GM19193 (cell line): ENCODE results near the gene MTR.

Experiments used
- POLR2A ChIP-seq: IDR thresholded peaks from 4 replicates; pipeline ENCODE4 v1.6.1; 2011; ENCODE audit not compliant: insufficient read depth, insufficient read length; ENCODE audit errors: extremely low read depth

Gene MTR

DNA sequence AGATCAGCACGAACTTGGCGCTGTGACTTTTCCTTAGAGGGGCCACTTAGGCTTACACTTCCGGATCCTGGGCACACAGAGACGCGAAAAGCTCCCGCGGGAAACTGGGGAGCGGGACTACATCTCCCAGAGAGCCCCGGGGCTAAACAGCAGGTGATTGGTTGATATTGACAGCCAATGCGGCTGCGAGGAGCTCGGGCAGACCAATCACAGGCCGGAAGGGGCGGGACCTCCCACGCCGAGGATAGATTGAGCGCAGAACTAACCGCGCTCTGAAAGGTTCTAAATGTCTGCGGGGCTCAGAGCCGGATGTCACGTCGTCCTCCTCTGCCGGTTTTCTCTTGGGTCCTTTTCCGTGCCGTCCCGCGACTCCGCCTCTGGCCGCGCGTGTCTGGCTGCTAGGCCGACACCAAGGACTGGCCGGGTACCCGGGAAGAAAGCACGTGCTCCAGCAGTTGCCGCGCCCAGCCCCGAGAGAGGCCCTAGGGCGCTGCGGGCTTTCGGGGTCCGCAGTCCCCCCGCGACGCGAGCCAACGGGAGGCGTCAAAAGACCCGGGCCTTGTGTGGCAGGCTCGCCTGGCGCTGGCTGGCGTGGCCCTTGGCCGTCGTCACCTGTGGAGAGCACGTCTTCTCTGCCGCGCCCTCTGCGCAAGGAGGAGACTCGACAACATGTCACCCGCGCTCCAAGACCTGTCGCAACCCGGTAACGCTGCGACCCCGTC, at the start of gene MTR:
TSS of gene MTR (plus strand) at position 258 of the 722 bp plus-strand sequence. CDS start at position 670, 412 bp downstream.
- TF ChIP-seq POLR2A = peak; percentile 84

DNA sequence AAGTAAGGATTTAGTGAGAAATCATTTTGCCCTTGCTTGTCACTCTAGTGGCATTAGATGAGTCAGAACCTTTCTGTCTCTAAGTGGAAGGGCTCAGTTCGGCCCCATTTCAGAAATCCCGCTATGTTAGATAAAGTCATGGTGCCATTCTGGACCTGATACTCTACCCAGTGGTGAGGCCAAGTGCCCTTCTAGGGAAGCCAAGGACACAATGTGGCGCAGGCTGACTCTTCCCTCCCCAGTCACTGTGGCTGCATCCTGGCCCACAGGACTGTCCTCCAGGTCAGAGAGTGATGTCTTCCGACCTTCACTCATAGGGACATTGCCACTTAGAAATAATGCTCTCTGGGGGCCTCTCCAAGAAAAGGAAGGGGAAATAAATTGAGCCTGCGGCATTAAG, 48.3 kb upstream of the MTR start:
- TF ChIP-seq POLR2A = no peak

- no peak for TF ChIP-seq POLR2A
Measured at GRCh38 chr1:236747311-236747985, 47.6 kb upstream of the MTR start.

DNA sequence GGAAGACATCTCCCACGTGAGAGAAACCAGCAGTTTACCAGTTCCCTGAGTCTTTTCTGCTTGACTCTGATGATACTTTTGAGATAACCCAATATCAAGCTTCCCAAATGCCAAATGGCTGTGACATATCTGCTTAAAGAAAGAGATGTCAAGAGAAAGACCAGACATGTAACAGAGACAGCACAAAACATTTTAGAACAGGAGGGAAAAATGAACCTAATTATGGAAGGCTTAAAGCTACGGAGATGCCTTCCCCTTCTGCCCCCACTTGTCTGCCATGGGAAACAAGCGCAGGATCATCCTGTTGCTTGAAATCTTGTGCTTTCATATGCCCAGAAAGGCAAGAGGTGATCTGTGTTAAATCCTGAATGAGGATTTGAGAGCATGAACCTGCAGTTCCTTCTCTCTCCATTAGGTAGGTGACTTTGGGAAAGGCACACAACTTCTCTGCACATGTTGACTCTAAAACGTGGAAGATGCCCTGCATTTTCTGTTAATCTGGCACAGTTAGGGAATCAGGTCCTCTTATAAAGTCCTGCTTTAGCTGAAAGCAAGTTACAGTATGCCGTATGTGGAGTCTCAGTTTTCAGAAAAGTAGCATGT, 46.7 kb upstream of the MTR start:
- TF ChIP-seq POLR2A = no peak

GRCh38 chr1:236750928-236751327, 44.2 kb upstream of the MTR start:
- no peak for TF ChIP-seq POLR2A

DNA sequence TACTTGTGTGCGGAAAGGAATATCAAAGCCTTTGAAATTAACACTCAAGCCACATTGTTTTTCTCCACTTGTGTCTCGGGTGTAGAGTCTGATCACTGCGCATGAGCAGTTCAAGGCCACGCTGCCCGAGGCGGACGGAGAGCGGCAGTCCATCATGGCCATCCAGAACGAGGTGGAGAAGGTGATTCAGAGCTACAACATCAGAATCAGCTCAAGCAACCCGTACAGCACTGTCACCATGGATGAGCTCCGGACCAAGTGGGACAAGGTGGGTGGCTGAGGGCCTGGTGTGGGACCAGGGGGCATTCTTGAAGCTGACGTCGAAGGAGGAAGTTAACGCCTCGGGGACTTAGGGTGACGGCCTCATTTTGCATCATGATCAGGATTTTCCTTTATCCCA, 43.7 kb upstream of the MTR start:
- no peak for TF ChIP-seq POLR2A

- TF ChIP-seq POLR2A = no peak
Measured at GRCh38 chr1:236751935-236752334, 43.2 kb upstream of the MTR start.

DNA sequence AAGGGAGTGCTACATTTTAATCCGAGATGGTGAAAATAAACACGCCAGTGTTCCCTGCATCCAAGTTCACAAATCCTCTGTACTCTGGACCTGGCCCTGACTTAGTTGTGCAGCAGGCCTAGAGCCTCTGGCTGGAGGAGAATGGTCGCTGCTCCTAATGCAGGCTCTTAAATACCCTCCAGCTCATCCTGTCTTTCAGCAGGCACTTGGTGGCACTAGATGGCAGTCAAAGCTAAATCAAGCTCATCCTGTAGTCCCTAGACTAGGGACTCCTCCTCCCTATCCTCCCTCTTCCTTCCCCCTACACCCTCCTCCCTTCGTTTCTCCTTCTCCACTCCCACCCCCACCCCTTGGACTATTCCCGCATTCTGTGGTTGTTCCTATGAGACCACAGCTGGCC, 41.6 kb upstream of the MTR start:
- no peak for TF ChIP-seq POLR2A

DNA sequence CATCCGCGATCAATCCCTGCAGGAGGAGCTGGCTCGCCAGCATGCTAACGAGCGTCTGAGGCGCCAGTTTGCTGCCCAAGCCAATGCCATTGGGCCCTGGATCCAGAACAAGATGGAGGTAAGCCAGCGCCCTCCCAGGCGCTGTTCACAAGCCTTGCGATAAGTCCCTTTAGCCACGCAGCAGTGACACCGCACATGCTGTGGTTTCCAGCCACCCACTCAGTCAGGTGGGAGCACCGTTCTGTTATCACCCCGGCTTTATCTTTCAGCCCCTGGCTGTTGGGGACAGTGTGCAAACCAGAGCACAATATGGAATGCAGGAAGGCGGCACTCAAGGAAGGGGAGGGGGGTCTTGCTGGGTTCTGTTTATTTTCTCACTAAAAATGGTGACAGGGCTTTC, 41.1 kb upstream of the MTR start:
- no peak for TF ChIP-seq POLR2A

DNA sequence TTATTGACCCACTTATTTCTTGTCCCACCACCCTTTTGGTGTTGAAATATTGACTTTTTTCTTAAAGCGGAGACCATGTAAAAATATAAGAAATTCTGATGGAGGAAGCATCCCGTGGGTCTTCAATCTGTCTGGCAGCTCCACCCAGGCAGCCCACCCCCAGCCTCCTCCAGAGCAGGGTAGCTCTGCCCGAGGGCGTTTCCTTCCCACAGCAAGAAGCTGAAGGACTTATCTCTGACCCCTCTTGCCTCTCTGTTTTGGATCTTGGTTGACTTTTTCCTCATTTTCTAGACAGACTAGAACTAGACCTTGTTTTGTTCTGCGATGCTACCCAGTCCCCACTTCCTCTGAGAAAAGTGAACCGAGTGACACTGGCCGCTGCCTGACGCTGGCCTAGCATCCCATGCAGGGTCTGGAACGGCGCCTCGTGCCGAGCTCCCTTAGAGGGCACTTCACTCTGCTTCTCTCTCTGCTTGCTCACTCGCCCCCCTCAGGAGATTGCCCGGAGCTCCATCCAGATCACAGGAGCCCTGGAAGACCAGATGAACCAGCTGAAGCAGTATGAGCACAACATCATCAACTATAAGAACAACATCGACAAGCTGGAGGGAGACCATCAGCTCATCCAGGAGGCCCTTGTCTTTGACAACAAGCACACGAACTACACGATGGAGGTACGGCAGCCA, 40.4 kb upstream of the MTR start:
- no peak for TF ChIP-seq POLR2A

DNA sequence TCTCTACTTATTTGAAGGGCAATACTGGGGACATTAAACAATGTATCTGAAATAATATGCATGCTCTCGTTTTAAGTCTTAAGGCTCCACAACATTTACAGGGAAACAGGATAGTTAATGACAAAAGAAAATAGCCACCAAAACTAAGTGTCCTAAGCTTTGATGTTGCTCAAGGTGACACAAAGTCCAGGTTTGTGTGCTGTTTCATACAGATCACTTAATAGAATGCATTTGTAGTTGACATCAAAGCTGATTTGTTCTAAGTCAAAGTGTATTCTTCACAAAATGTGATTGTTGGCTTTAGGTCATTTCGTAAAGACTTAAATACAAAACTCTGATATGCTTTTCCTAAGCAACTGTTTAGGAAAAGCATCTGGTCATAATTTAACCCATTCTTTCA, 37.5 kb upstream of the MTR start:
- no peak for TF ChIP-seq POLR2A

DNA sequence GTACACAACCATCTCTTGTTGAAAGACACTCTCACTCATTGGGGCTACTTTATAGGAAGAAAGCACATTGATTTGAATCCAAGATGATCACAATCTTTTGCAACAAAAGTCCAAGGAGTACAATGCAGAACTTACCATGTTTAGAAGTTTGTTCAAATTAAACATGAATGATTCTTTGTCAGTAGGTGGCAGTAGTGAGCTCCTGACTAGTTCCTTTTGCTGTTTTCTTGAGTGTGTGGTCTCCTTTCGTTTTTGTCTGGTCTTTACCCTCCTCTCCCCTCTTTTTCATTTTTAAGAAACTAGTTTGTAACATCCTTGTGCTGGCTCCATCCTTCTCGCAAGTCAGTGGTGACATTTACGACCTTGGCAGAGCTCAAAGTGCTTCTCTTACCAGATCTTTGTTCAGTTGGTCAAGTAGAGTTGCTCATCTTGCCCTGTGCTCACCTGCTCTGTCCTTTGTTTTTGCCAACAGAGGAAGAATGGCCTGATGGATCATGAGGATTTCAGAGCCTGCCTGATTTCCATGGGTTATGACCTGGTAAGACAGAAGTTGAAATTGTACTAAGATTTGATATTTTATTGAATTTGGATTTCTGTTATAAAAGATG, 35.7 kb upstream of the MTR start:
- TF ChIP-seq POLR2A = no peak

DNA sequence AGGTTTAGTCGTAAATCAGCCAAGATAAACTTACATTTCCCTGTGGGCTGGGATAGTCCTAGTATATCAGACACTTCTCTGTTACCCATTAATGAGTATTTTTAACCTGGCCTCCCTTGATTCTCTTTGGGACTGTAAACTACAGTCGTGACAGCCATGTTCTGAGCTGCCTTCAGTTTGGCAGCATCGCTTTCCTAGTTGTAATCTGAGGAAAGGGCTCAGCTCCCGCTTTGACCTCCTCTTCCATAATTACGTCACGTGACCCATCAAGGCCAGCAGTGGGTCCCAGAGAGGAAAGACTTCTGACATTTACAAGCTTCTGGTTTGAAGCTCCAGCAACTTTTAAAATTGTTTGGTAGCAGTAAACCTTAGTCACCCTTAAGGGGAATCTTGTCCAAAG, 34.6 kb upstream of the MTR start:
- TF ChIP-seq POLR2A = no peak

GRCh38 chr1:236760986-236761385, 34.1 kb upstream of the MTR start:
- no peak for TF ChIP-seq POLR2A
